B cell (primary cell): ENCODE data around the gene LAYN.

ENCODE experiments used
- CTCF ChIP-seq: fragments of 200-600 bp; IDR thresholded peaks from one replicate; pipeline ENCODE4 v1.8.0; 2022; ENCODE audit warnings: antibody characterized with exemption, mild to moderate bottlenecking
- EZH2 ChIP-seq: IDR thresholded peaks from 2 replicates; pipeline ENCODE4 v1.6.1; 2012; ENCODE audit warnings: borderline replicate concordance, low read depth, mild to moderate bottlenecking, moderate library complexity, low read length; ENCODE audit not compliant: insufficient read depth, poor library complexity, severe bottlenecking

GRCh38 chr11:111542606-111543275 lies 2.2 kb downstream of the LAYN start:
- TF ChIP-seq CTCF (no peak), EZH2 (no peak)
